ENCODE data around the gene TJP2. TPM values are rescaled to one million over a fixed set of nuclear protein-coding genes. Genes with fewer than 3 reads are reported as not detected.
A peak's percentile ranks its signal among the peaks of the same experiment; 100 is the strongest.

The TJP2 gene
- 10 to 100 TPM in 1 of 2 experiments, 1 to 10 TPM in 1; 8.4 to 10.0 TPM for total RNA-seq

DNA sequence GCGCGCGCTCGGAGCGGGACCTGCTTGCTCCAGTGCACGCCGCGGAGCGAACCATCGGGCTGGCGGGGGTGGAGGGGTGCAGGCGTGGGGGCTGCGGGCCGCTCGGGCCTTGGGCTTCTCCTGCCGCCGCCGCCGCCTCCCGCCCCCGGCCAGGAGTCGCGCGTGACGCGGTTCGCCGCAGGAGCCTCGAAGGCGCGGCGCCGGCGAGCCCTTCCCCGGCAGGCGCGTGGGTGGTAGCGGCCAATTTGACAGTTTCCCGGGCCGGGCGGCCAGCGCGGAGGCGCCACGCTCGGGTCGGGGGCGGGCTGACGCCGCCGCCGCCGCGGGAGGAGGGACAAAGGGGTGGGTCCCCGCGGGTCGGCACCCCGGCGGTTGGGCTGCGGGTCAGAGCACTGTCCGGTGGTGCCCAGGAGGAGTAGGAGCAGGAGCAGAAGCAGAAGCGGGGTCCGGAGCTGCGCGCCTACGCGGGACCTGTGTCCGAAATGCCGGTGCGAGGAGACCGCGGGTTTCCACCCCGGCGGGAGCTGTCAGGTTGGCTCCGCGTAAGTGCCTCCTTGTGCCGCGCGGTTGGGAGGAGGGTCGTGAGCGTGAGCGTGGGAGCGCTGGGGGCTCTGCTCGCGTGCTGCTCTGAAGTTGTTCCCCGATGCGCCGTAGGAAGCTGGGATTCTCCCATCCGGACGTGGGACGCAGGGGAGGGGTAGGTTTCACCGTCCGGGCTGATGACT lies at the start of gene TJP2:
Gene TJP2, plus strand, starts transcription at position 387 of the 725 bp plus-strand sequence. Its CDS starts 96 bp downstream, at position 483.
- CTCF ChIA-PET: interaction anchor here (1.1 to 1.5 kb wide), 2 partner anchors 53 to 77 kb away, joined by 3 to 4 read pairs; no protein-coding TSS in a partner anchor
- ATAC-seq (peak; percentile 6), DNase-seq (peak; percentile 71)
- Mint-ChIP-seq H3K27me3 (peaks cover 36% of the 10 kb centered on the region), H3K27ac (peak within 1 kb of the TSS; percentile 83), H3K4me3 (peak within 1 kb of the TSS; percentile 74), H3K4me1 (peaks cover 54% of the 10 kb centered on the region), H3K9me3 (ENCODE audit: low read depth) (no peaks in the 10 kb centered on the region), H3K36me3 (ENCODE audit: low read depth) (no peaks in the 10 kb centered on the region)
- intact Hi-C loops (cut with DNase I, micrococcal nuclease): loop anchor here in 1 of 2 experiments (2.0 to 10.0 kb wide), 7 partner anchors 52 to 1391 kb away; partner anchors contain the start of gene CFAP95
- POLR2A ChIA-PET: no interaction called here

DNA sequence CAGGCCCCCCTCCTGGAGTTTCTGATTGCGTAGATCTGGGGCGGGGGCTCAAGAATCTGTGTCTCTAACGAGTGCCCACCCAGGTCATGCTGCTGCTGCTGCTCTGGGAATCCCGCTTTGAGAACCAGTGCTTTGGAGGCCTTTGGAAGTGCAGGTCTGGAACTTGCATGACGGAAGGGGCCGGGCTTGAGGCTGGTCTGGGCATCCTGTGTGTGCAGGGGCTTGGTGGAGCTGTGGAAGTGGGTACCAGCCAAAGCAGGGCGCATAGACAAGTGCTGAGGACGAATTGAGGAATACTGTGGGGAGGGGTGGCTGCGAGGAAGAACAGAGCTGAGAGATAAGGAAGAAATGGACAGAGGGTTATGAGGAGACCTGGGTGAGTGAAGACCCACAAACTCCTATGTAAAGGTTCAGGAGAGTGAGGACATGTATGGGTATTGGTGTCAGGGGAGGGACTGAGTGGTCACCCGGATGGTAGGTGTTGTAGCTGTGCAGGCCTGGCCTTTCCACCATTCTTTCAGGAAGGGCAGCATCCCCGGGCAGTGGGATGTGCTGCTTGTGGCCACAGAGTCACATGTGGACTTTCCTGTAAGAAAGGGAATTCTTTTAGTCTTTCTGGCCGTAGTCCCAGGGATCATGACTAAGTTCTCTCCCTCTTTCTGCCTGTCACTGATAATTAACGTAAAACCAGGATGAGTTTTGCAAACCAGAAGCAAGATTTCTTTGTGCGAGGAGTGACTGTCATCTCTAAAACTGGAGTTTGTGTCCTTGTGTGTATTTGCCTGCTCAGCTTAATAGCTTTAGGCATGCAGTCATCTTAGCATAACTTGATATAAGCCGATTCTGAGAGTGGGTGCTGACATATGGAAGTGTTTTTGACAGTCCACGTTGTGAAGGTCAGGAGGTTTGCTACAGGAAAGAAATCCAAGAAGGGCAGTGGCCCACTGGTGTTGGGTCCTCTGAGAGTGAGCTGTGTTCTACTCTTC lies 43.3 kb upstream of the TJP2 start:
- DNase-seq (no peak), ATAC-seq (no peak)
- intact Hi-C loops (cut with DNase I, micrococcal nuclease): loop anchor here in 1 of 2 experiments (1.0 kb wide), 1 partner anchor 8 kb away; no protein-coding TSS in a partner anchor
- POLR2A ChIA-PET: no interaction called here
- H3K9me3 Mint-ChIP-seq (ENCODE audit: low read depth): no peaks in the 10 kb centered on the region
- H3K36me3 Mint-ChIP-seq (ENCODE audit: low read depth): no peaks in the 10 kb centered on the region
- CTCF ChIA-PET: interaction anchor here (0.6 to 1.5 kb wide), 2 partner anchors 9 to 13 kb away, joined by 3 to 4 read pairs; no protein-coding TSS in a partner anchor
- no peaks in the 10 kb centered on the region for H3K27me3 Mint-ChIP-seq
- H3K4me3 Mint-ChIP-seq: no peak overlapping the region
- no peak overlapping the region for H3K27ac Mint-ChIP-seq
- no peaks in the 10 kb centered on the region for H3K4me1 Mint-ChIP-seq

DNA sequence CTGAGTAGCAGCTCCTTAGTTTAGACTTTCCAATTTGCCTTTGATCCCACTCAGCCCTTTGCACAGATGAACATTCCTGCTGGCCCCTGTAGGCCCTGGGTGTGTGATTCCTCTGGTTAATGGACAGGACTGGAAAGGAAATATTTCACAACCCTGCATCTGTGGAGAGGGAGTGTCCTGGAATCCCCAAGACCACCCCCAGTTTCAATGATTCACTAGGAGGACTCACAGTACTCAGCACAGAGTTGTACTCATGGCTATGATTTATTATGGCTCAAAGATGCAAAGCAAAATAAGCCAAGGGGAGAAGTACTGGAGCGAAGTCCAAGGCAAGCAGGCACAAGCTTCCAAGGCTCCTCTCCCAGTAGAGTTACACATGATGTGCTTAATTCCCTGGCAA lies 42.4 kb upstream of the TJP2 start:
- no peak overlapping the region for H3K4me3 Mint-ChIP-seq
- no peaks in the 10 kb centered on the region for H3K9me3 Mint-ChIP-seq (ENCODE audit: low read depth)
- no peak overlapping the region for H3K27ac Mint-ChIP-seq
- ATAC-seq (no peak), DNase-seq (no peak)
- no peaks in the 10 kb centered on the region for H3K36me3 Mint-ChIP-seq (ENCODE audit: low read depth)
- POLR2A ChIA-PET: no interaction called here
- CTCF ChIA-PET: interaction anchor here (0.7 to 1.5 kb wide), 3 partner anchors 12 to 62 kb away, joined by 3 to 5 read pairs (median 4); no protein-coding TSS in a partner anchor
- intact Hi-C loops (cut with DNase I, micrococcal nuclease): loop anchor here in 1 of 2 experiments (1.0 kb wide), 1 partner anchor 9 kb away; no protein-coding TSS in a partner anchor
- H3K27me3 Mint-ChIP-seq: no peaks in the 10 kb centered on the region
- H3K4me1 Mint-ChIP-seq: no peaks in the 10 kb centered on the region

DNA sequence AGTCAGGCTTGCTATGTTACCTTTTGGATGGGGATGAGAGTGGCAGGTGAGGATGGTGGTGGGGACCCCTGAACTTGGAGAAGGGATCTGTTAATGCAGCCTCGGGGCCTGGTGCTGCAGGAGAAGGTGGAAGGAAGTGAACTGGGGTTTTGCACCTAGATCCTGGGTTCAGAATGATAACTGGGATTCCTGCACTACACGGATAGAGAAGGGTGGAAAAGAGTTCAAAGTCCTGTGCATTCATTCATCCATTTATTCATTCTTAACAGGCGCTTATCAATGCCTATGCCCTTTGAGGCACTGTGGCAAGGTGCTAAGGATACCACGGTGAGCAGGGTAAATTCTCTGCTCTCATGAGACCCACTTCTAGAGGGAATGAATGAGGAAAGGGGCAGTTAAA lies 41.7 kb upstream of the TJP2 start:
- H3K27me3 Mint-ChIP-seq: no peaks in the 10 kb centered on the region
- no peak overlapping the region for H3K4me3 Mint-ChIP-seq
- ChIA-PET POLR2A (no interaction called here), CTCF (interaction anchor here (0.7 to 0.8 kb wide), 2 partner anchors 15 to 61 kb away, joined by 3 to 5 read pairs; no protein-coding TSS in a partner anchor)
- intact Hi-C loops (cut with DNase I, micrococcal nuclease): no loop called here
- ATAC-seq: no peak
- no peaks in the 10 kb centered on the region for H3K9me3 Mint-ChIP-seq (ENCODE audit: low read depth)
- no peaks in the 10 kb centered on the region for H3K4me1 Mint-ChIP-seq
- DNase-seq: no peak
- no peak overlapping the region for H3K27ac Mint-ChIP-seq
- no peaks in the 10 kb centered on the region for H3K36me3 Mint-ChIP-seq (ENCODE audit: low read depth)

DNA sequence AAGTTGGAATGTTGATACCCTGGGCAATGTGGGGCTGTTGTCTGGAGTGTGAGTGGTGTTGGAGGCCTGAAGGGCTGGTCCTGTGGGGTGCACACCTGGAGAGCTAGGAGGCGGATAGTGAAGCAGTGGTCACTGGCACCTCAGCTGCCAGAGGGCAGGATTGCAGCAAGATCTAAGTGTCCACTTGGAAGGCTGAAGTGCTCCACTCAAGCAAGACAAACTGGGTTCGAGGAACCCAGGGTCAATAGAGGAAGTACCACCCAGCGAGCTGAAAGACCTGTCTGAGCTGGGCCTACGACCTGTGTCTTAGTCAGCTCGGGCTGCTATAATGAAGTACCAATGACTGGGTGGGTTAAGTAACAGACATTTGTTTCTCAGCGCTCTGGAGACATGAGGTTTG lies 39.7 kb upstream of the TJP2 start:
- Mint-ChIP-seq H3K27me3 (no peaks in the 10 kb centered on the region), H3K4me3 (no peak overlapping the region), H3K27ac (no peak overlapping the region), H3K36me3 (ENCODE audit: low read depth) (no peaks in the 10 kb centered on the region), H3K9me3 (ENCODE audit: low read depth) (no peaks in the 10 kb centered on the region), H3K4me1 (no peaks in the 10 kb centered on the region)
- intact Hi-C loops (cut with DNase I, micrococcal nuclease): no loop called here
- CTCF ChIA-PET: no interaction called here
- POLR2A ChIA-PET: no interaction called here
- no peak for DNase-seq
- no peak for ATAC-seq

DNA sequence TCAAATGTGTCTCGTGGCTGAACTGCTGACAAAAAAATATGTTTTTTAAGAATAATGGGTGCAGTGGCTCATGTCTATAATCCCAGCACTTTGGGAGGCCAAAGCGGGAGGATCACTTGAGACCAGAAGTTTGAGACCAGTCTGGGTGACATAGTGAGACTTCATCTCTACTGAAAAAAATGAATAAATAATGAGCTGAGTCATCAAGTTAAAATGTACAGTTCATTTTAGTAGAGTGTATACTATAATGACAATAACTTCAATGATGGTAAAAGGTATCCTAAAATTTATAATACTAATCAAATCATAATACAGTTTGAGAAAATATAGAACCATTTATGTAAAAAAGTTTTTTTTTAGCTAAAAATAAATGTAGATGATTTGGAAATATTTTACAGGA lies 37.9 kb upstream of the TJP2 start:
- Mint-ChIP-seq H3K4me3 (no peak overlapping the region), H3K27me3 (no peaks in the 10 kb centered on the region), H3K9me3 (ENCODE audit: low read depth) (no peaks in the 10 kb centered on the region), H3K36me3 (ENCODE audit: low read depth) (no peaks in the 10 kb centered on the region), H3K4me1 (no peaks in the 10 kb centered on the region), H3K27ac (no peak overlapping the region)
- DNase-seq (no peak), ATAC-seq (no peak)
- ChIA-PET POLR2A (no interaction called here), CTCF (interaction anchor here (0.8 kb wide), 1 partner anchor 21 kb away, joined by 3 read pairs; no protein-coding TSS in a partner anchor)
- intact Hi-C loops (cut with DNase I, micrococcal nuclease): no loop called here

DNA sequence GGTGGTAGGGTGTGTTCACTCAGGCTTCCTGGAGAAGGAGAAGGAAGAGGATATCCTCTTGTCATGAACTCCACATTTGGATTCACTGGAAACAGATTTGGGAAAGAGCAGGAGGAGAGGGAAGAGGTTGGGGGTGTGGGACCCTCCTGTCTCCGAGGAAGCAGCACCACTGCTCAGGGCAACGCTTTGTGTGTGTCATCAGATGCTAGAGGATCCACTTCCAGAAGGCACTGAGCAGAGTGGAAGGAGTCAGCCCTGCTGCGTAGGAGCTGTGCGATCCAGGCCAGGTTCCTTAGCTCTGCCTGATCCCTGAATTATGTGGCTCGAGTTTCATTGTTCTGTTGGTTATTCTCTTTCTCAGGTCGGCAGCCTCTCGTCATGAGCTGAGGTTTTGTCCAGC lies 37.3 kb upstream of the TJP2 start:
- no peaks in the 10 kb centered on the region for H3K4me1 Mint-ChIP-seq
- no peaks in the 10 kb centered on the region for H3K27me3 Mint-ChIP-seq
- no peaks in the 10 kb centered on the region for H3K36me3 Mint-ChIP-seq (ENCODE audit: low read depth)
- no peak overlapping the region for H3K4me3 Mint-ChIP-seq
- ChIA-PET CTCF (interaction anchor here (0.8 to 1.4 kb wide), 2 partner anchors 14 to 21 kb away, joined by 3 to 5 read pairs; no protein-coding TSS in a partner anchor), POLR2A (no interaction called here)
- no peaks in the 10 kb centered on the region for H3K9me3 Mint-ChIP-seq (ENCODE audit: low read depth)
- intact Hi-C loops (cut with DNase I, micrococcal nuclease): no loop called here
- no peak overlapping the region for H3K27ac Mint-ChIP-seq
- DNase-seq (no peak), ATAC-seq (no peak)

DNA sequence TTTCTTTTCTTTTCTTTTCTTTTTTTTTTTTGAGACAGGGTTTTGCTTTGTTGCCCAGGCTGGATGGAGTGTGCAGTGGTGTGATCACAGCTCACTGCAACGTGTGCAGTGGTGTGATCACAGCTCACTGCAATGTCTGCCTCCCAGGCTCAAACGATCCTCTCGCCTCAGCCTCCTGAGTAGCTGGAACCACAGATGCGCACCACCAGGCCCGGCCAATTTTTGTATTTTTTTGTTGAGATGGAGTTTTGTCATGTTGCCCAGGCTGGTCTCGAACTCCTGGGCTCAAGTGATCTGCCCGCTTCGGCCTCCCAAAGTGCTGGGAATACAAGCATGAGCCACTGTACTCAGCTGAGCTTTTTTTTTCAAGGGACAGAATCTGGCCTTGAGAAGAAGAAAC lies 36.8 kb upstream of the TJP2 start:
- ChIA-PET POLR2A (no interaction called here), CTCF (interaction anchor here (0.8 to 1.4 kb wide), 2 partner anchors 15 to 17 kb away, joined by 3 to 5 read pairs; no protein-coding TSS in a partner anchor)
- no peaks in the 10 kb centered on the region for H3K36me3 Mint-ChIP-seq (ENCODE audit: low read depth)
- no peaks in the 10 kb centered on the region for H3K4me1 Mint-ChIP-seq
- H3K27me3 Mint-ChIP-seq: no peaks in the 10 kb centered on the region
- no peak for ATAC-seq
- H3K9me3 Mint-ChIP-seq (ENCODE audit: low read depth): no peaks in the 10 kb centered on the region
- no peak overlapping the region for H3K4me3 Mint-ChIP-seq
- intact Hi-C loops (cut with DNase I, micrococcal nuclease): no loop called here
- H3K27ac Mint-ChIP-seq: no peak overlapping the region
- no peak for DNase-seq

DNA sequence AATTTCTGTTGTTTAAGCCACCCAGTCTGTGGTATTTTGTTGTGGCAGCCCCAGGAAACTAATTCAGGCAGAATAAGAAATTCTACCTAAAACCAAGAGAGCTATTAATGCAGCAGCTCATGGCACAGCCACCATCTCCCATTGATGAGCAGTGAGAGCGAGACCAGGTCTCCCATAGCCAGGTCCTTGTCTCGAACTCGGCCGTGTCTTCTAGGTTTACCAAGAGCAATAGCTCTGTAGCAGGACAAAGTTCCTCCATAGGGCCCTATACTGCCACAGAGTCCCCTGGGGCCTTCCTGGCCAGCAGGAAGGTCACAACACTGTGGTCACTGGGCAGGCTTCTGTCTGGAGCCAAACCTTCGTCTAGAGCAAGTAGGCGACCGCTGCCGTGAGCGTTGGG lies 34.5 kb upstream of the TJP2 start:
- no peaks in the 10 kb centered on the region for H3K36me3 Mint-ChIP-seq (ENCODE audit: low read depth)
- ATAC-seq (no peak), DNase-seq (no peak)
- no peaks in the 10 kb centered on the region for H3K4me1 Mint-ChIP-seq
- ChIA-PET POLR2A (no interaction called here), CTCF (interaction anchor here (0.6 kb wide), 1 partner anchor 356 kb away, joined by 3 read pairs; no protein-coding TSS in a partner anchor)
- no peaks in the 10 kb centered on the region for H3K27me3 Mint-ChIP-seq
- no peak overlapping the region for H3K4me3 Mint-ChIP-seq
- H3K9me3 Mint-ChIP-seq (ENCODE audit: low read depth): no peaks in the 10 kb centered on the region
- no peak overlapping the region for H3K27ac Mint-ChIP-seq
- intact Hi-C loops (cut with DNase I, micrococcal nuclease): no loop called here

DNA sequence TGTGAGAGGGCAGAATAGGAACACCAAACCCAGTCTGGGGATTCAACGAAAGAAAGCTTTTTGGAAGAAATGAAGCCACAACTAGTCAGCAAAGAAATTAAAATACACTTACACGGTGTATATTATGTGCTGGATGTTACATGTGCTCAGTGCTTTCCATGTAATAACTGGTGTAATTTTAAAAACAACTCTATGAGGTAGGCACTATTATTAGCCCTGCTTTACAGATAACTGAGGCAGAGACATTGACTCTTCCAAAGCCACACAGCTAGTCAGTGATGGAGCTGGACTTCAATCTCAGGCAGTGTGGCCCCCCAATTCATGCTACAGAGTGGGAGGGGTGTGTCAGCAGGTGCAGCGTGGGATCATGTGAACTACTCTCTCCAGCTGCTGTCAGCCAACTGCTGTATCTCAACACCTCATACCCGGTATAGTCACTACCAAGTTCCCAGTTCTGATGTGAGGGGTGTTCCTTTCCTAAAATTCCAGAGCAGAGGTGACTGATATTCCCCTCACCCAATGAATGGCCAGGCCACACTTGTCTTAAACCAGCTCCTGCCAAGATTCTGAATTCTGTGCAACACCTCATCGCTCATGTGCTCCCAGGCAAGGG lies 33.8 kb upstream of the TJP2 start:
- no peak overlapping the region for H3K4me3 Mint-ChIP-seq
- ChIA-PET CTCF (interaction anchor here (1.2 kb wide), 1 partner anchor 53 kb away, joined by 3 read pairs; no protein-coding TSS in a partner anchor), POLR2A (interaction anchor here (0.5 kb wide), 1 partner anchor 10 kb away, joined by 4 read pairs; no protein-coding TSS in a partner anchor)
- no peak for DNase-seq
- no peaks in the 10 kb centered on the region for H3K4me1 Mint-ChIP-seq
- no peak for ATAC-seq
- H3K36me3 Mint-ChIP-seq (ENCODE audit: low read depth): no peaks in the 10 kb centered on the region
- no peak overlapping the region for H3K27ac Mint-ChIP-seq
- H3K9me3 Mint-ChIP-seq (ENCODE audit: low read depth): no peaks in the 10 kb centered on the region
- intact Hi-C loops (cut with DNase I, micrococcal nuclease): no loop called here
- H3K27me3 Mint-ChIP-seq: no peaks in the 10 kb centered on the region

DNA sequence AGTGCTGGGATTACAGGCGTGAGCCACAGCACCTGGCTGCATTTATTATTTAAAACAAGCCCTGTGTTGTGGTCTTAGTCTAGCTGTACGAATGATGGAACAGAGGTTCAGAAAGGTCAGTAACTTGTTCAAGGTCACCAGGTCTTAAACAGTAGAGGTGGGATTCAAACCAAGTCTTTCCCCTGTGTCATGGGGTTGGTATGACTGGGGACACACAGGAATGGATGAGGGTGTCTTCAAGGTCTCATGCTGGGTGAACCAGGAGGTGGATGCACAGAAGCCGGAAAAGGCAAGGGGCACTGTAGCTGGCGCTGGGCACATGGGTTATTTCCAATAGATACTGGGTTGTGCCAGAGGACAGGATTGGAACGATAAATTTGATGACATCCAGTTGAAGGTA lies 32.2 kb upstream of the TJP2 start:
- ChIA-PET CTCF (interaction anchor here (0.6 kb wide), 1 partner anchor 107 kb away, joined by 3 read pairs; no protein-coding TSS in a partner anchor), POLR2A (no interaction called here)
- H3K27me3 Mint-ChIP-seq: no peaks in the 10 kb centered on the region
- no peaks in the 10 kb centered on the region for H3K9me3 Mint-ChIP-seq (ENCODE audit: low read depth)
- no peak overlapping the region for H3K4me3 Mint-ChIP-seq
- H3K27ac Mint-ChIP-seq: no peak overlapping the region
- ATAC-seq (no peak), DNase-seq (no peak)
- intact Hi-C loops (cut with DNase I, micrococcal nuclease): no loop called here
- no peaks in the 10 kb centered on the region for H3K4me1 Mint-ChIP-seq
- no peaks in the 10 kb centered on the region for H3K36me3 Mint-ChIP-seq (ENCODE audit: low read depth)

All from activated CD4-positive, alpha-beta T cell treated with anti-CD3 and anti-CD28 coated beads for 36 hours (primary cell).